Measurements from ENCODE around the gene ZBTB12. TPM values are rescaled to one million over a fixed set of nuclear protein-coding genes. Genes with fewer than 3 reads are reported as not detected.

ZBTB12 gene
- total RNA-seq, 2 experiments from 2014 or later = 17.6 to 20.2 TPM

DNA sequence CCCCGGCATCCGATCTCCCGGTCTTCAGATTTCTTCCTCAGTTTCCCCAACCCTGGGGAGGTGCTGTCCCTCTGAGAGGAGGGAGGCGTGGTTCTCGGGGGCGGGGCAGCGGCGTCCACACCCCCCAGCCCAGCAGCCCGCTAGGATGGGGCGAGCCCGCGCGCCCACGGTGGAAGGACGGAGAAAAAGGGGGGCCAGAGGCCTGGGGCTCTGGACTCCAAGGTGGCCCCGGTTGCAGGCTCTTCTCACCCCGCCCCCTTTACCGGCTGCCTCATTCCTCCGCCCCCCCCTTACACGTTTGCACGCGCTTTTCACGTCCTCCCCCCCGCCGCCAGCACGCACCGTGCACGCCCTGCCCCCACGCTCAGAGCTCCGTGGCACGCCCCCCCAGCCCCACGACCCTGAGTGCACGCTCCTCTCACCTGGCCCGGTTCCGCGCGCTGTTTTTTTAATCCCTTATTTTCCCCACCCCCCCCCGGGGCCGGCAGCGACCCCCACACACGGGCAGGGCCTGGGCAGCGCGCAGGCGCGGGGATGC lies 402 bp downstream of the ZBTB12 start:
- no TSS peak for BruUV-seq (replicated peaks)
- ChIA-PET CTCF (ENCODE audit: unreplicated experiment) (no interaction called here), POLR2A (no interaction called here)
- H3K4me1 ChIP-seq (ENCODE audit: insufficient read depth, low read length, poor library complexity, severe bottlenecking) = peaks cover 33% of the 10 kb centered on the region
- no peaks in the 10 kb centered on the region for H4K20me1 ChIP-seq (ENCODE audit: insufficient read depth, low read length)
- H3K27ac ChIP-seq (ENCODE audit: low read depth, low read length, poor library complexity, severe bottlenecking) = peak overlapping the region; percentile 11
- H3K9me3 ChIP-seq (ENCODE audit: low read length) = no peaks in the 10 kb centered on the region
- TF ChIP-seq, protein P1, sequence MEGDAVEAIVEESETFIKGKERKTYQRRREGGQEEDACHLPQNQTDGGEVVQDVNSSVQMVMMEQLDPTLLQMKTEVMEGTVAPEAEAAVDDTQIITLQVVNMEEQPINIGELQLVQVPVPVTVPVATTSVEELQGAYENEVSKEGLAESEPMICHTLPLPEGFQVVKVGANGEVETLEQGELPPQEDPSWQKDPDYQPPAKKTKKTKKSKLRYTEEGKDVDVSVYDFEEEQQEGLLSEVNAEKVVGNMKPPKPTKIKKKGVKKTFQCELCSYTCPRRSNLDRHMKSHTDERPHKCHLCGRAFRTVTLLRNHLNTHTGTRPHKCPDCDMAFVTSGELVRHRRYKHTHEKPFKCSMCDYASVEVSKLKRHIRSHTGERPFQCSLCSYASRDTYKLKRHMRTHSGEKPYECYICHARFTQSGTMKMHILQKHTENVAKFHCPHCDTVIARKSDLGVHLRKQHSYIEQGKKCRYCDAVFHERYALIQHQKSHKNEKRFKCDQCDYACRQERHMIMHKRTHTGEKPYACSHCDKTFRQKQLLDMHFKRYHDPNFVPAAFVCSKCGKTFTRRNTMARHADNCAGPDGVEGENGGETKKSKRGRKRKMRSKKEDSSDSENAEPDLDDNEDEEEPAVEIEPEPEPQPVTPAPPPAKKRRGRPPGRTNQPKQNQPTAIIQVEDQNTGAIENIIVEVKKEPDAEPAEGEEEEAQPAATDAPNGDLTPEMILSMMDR (conservative IDR thresholded peaks at IDR 0.05; ENCODE audit: low read length) = no peak
- TF ChIP-seq EZH2phosphoT487 (IDR thresholded peaks at IDR 0.05; ENCODE audit: borderline replicate concordance, low read depth, low read length) = no peak
- H3K4me3 ChIP-seq (ENCODE audit: low read depth, low read length, poor library complexity, severe bottlenecking) = peak overlapping the region; percentile 75
- H3K36me3 ChIP-seq (ENCODE audit: insufficient read depth, low read length) = no peaks in the 10 kb centered on the region
- H3K9me2 ChIP-seq (ENCODE audit: insufficient read depth, low read length) = no peaks in the 10 kb centered on the region
- peaks cover 8% of the 10 kb centered on the region; the same call in 1 of the 2 replicates for H3K79me2 ChIP-seq (ENCODE audit: insufficient read depth, low read depth, low read length)
- peak overlapping the region; percentile 69 for H3K4me2 ChIP-seq (ENCODE audit: low read length)
- peak; percentile 64 for DNase-seq (ENCODE audit: low spot score)
- intact Hi-C loops (cut with micrococcal nuclease; ENCODE audit: unreplicated experiment) = no loop called here
- H2AFZ ChIP-seq (ENCODE audit: low read length) = peak overlapping the region; percentile 70; the same call in 1 of the 2 replicates

DNA sequence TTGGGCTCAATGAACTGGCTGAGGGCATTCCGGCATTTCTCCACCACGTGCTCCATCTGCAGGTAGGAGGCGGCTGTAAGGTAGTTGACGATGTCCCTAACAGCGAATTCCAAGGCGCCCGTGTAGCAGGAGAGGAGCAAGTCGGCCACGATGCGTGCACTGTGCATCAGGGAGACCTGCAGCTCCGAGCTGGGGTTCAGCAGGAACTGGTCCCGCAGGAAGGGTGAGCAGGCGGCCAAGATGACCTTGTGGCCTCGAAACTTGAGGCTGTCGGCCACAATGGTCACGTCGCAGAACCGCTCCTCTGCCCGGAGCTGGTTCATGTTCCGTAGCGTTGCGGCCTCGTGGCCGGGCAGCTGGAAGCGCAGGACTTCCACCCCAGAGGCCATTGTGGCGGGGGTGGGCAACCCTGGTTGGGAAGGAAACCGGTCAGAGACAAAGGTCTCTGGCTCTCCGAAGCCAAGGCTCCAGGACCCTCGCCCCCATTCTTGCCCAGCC lies 920 bp downstream of the ZBTB12 start:
- H3K27ac ChIP-seq (ENCODE audit: low read depth, low read length, poor library complexity, severe bottlenecking) = peak overlapping the region; percentile 11
- no peak for TF ChIP-seq EZH2phosphoT487 (IDR thresholded peaks at IDR 0.05; ENCODE audit: borderline replicate concordance, low read depth, low read length)
- TF ChIP-seq, protein P1 (conservative IDR thresholded peaks at IDR 0.05; ENCODE audit: low read length) = no peak

More for the DNA sequence above, 920 bp downstream of the ZBTB12 start:
- Histone ChIP-seq H3K79me2 (ENCODE audit: insufficient read depth, low read depth, low read length) (peaks cover 12% of the 10 kb centered on the region; the same call in 1 of the 2 replicates), H3K9me3 (ENCODE audit: low read length) (no peaks in the 10 kb centered on the region), H3K4me3 (ENCODE audit: low read depth, low read length, poor library complexity, severe bottlenecking) (peak overlapping the region; percentile 75), H3K36me3 (ENCODE audit: insufficient read depth, low read length) (peaks cover 4% of the 10 kb centered on the region; the same call in 1 of the 2 replicates), H3K4me2 (ENCODE audit: low read length) (peak overlapping the region; percentile 69), H2AFZ (ENCODE audit: low read length) (no peak overlapping the region), H4K20me1 (ENCODE audit: insufficient read depth, low read length) (no peaks in the 10 kb centered on the region), H3K9me2 (ENCODE audit: insufficient read depth, low read length) (no peaks in the 10 kb centered on the region), H3K4me1 (ENCODE audit: insufficient read depth, low read length, poor library complexity, severe bottlenecking) (peaks cover 39% of the 10 kb centered on the region)
- POLR2A ChIA-PET = no interaction called here
- DNase-seq (ENCODE audit: low spot score) = no peak
- CTCF ChIA-PET (ENCODE audit: unreplicated experiment) = no interaction called here
- BruUV-seq (replicated peaks) = TSS peak; percentile 60
- intact Hi-C loops (cut with micrococcal nuclease; ENCODE audit: unreplicated experiment) = no loop called here

All from OCI-LY7 (cell line).